Endometrium (tissue), 2 donors: ENCODE data around the gene BCAT1.

Experiments used
- FAIRE-seq: peaks from 2 replicates; lab custom pipeline; 2012; peaks lifted over from hg19 to GRCh38; lab: Jason Lieb, UNC
- donor health status: control.
- donor health status: control.

The BCAT1 gene

GRCh38 chr12:24764712-24765111 lies 184.2 kb downstream of the BCAT1 start:
- FAIRE-seq: no peak

- FAIRE-seq: no peak
Measured at GRCh38 chr12:24760606-24761378, 188.1 kb downstream of the BCAT1 start.

- FAIRE-seq: no peak
Measured at GRCh38 chr12:24760162-24760561, 188.7 kb downstream of the BCAT1 start.
